Osteoblast (primary cell): Measurements from ENCODE around the gene PLK5. TPM values are rescaled to one million over a fixed set of nuclear protein-coding genes. Genes with fewer than 3 reads are reported as not detected.
A peak's percentile ranks its signal among the peaks of the same experiment; 100 is the strongest.

Source experiments
- DNase-seq: peaks from one replicate; pipeline ENCODE4 v3.0.0; 2011; ENCODE audit warnings: low spot score, mixed read lengths; ENCODE audit not compliant: insufficient read length; ENCODE audit errors: missing footprints
- H2AFZ ChIP-seq: 2 replicates; pipeline ENCODE4 v1.6.0; 2011; ENCODE audit warnings: mild to moderate bottlenecking, low read length
- H3K27ac ChIP-seq: 2 replicates; pipeline ENCODE4 v1.5.1; 2011; ENCODE audit warnings: mild to moderate bottlenecking, low read depth, low read length, moderate library complexity
- H3K27me3 ChIP-seq: 2 replicates; pipeline ENCODE4 v1.6.0; 2012; ENCODE audit warnings: mild to moderate bottlenecking, control low read depth, inconsistent platforms, low read length, moderate library complexity; ENCODE audit not compliant: insufficient read depth
- H3K36me3 ChIP-seq: 2 replicates; pipeline ENCODE4 v1.5.1; 2011; ENCODE audit warnings: mild to moderate bottlenecking, low read length, control low read depth, moderate library complexity; ENCODE audit not compliant: insufficient read depth
- H3K4me1 ChIP-seq: 2 replicates; pipeline ENCODE4 v1.5.1; 2011; ENCODE audit warnings: mild to moderate bottlenecking, low read length, control low read depth, moderate library complexity; ENCODE audit not compliant: insufficient read depth
- H3K4me2 ChIP-seq: 2 replicates; pipeline ENCODE4 v1.6.0; 2011; ENCODE audit warnings: mild to moderate bottlenecking, low read length; ENCODE audit not compliant: insufficient read depth
- H3K4me3 ChIP-seq: fragments of 200-600 bp; sonication (generic); 3 replicates; pipeline ENCODE4 v1.5.1; 2012; ENCODE audit warnings: mild to moderate bottlenecking, low read length, inconsistent platforms; ENCODE audit not compliant: insufficient read depth
- H3K79me2 ChIP-seq: 2 replicates; pipeline ENCODE4 v1.6.0; 2012; ENCODE audit warnings: mild to moderate bottlenecking, low read length, control low read depth, inconsistent platforms; ENCODE audit not compliant: insufficient read depth
- H3K9me3 ChIP-seq: 2 replicates; pipeline ENCODE4 v1.5.1; 2011; ENCODE audit warnings: low read depth, low read length, control low read depth
- H4K20me1 ChIP-seq: 2 replicates; pipeline ENCODE4 v1.6.0; 2012; ENCODE audit warnings: mild to moderate bottlenecking, low read length, control low read depth; ENCODE audit not compliant: insufficient read depth
- CTCF ChIP-seq: IDR thresholded peaks from 2 replicates; pipeline ENCODE4 v1.5.1; 2011; ENCODE audit warnings: mild to moderate bottlenecking, low read depth, low read length, moderate library complexity; ENCODE audit errors: extremely low read depth
- total RNA-seq: library from RNA; depleted of rRNA; stranded (reverse); fragments of >200 nt; gene quantifications from 2 replicates; pipeline ENCODE4 v1.2.3, GENCODE V29; 2012

PLK5 gene
- total RNA-seq, 1 donor, result under 0.01 TPM

GRCh38 chr19:1567848-1568227, 44.0 kb downstream of the PLK5 start:
- no peak for TF ChIP-seq CTCF
- peaks cover 31% of the 10 kb centered on the region for H4K20me1 ChIP-seq
- H3K4me2 ChIP-seq, result no peak overlapping the region
- H3K27me3 ChIP-seq, result peaks cover 6% of the 10 kb centered on the region
- H3K36me3 ChIP-seq, result no peaks in the 10 kb centered on the region
- no peak overlapping the region for H3K4me3 ChIP-seq
- H3K4me1 ChIP-seq, result peaks cover 5% of the 10 kb centered on the region
- H3K9me3 ChIP-seq, result no peaks in the 10 kb centered on the region
- no peak overlapping the region for H2AFZ ChIP-seq
- peaks cover 32% of the 10 kb centered on the region for H3K79me2 ChIP-seq
- H3K27ac ChIP-seq, result no peak overlapping the region
- DNase-seq, result no peak

GRCh38 chr19:1568320-1569019, 44.6 kb downstream of the PLK5 start, which contains the start of gene MEX3D:
MEX3D (minus strand) TSS chr19:1568325; CDS start chr19:1568058, 267 bp downstream.
- peaks cover 26% of the 10 kb centered on the region for H3K79me2 ChIP-seq
- peak; percentile 100 for DNase-seq

GRCh38 chr19:1569997-1570396, 46.1 kb downstream of the PLK5 start:
- no peak overlapping the region for H3K27ac ChIP-seq
- no peak overlapping the region for H3K4me3 ChIP-seq
- H2AFZ ChIP-seq, result no peak overlapping the region
- no peaks in the 10 kb centered on the region for H3K36me3 ChIP-seq
- peaks cover 5% of the 10 kb centered on the region for H3K4me1 ChIP-seq
- H3K79me2 ChIP-seq, result peaks cover 13% of the 10 kb centered on the region
- no peak for DNase-seq
- no peaks in the 10 kb centered on the region for H3K9me3 ChIP-seq
- peaks cover 15% of the 10 kb centered on the region for H4K20me1 ChIP-seq
- no peak for TF ChIP-seq CTCF
- peaks cover 6% of the 10 kb centered on the region for H3K27me3 ChIP-seq
- H3K4me2 ChIP-seq, result no peak overlapping the region

More at GRCh38 chr19:1568320-1569019, 44.6 kb downstream of the PLK5 start, which contains the start of gene MEX3D:
- Histone ChIP-seq H3K4me1 (peaks cover 5% of the 10 kb centered on the region), H3K9me3 (no peaks in the 10 kb centered on the region), H3K27ac (no peak within 1 kb of the TSS), H2AFZ (peak within 1 kb of the TSS; percentile 51), H3K4me3 (peak within 1 kb of the TSS; percentile 82), H3K4me2 (peak within 1 kb of the TSS; percentile 55), H3K36me3 (no peaks in the 10 kb centered on the region), H4K20me1 (peaks cover 25% of the 10 kb centered on the region), H3K27me3 (peaks cover 6% of the 10 kb centered on the region)
- no peak for TF ChIP-seq CTCF

GRCh38 chr19:1570836-1571235, 47.0 kb downstream of the PLK5 start:
- DNase-seq, result no peak
- H4K20me1 ChIP-seq, result peaks cover 8% of the 10 kb centered on the region
- no peaks in the 10 kb centered on the region for H3K36me3 ChIP-seq
- H3K4me1 ChIP-seq, result peaks cover 4% of the 10 kb centered on the region
- no peak overlapping the region for H3K27ac ChIP-seq
- no peak overlapping the region for H3K4me3 ChIP-seq
- H3K9me3 ChIP-seq, result no peaks in the 10 kb centered on the region
- no peak for TF ChIP-seq CTCF
- H3K4me2 ChIP-seq, result no peak overlapping the region
- H3K27me3 ChIP-seq, result peaks cover 6% of the 10 kb centered on the region
- peaks cover 6% of the 10 kb centered on the region for H3K79me2 ChIP-seq
- no peak overlapping the region for H2AFZ ChIP-seq
